Neural progenitor cell (in vitro differentiated cells): Measurements from ENCODE around the gene ZDHHC17. TPM values are rescaled to one million over a fixed set of nuclear protein-coding genes. Genes with fewer than 3 reads are reported as not detected.

Source experiments
- DNase-seq: peaks from one replicate; pipeline ENCODE4 v3.0.0-alpha.2; 2016; ENCODE audit warnings: low spot score
- H2AFZ ChIP-seq: fragments of 200-600 bp; sonication (generic); replicated peaks from 2 replicates; pipeline ENCODE4 v1.6.1; 2016; ENCODE audit warnings: antibody characterized with exemption
- H3F3A ChIP-seq: fragments of 200-600 bp; sonication (generic); 2 replicates; pipeline ENCODE4 v1.6.1; 2016; ENCODE audit warnings: antibody characterized with exemption, low read depth
- H3K27ac ChIP-seq: fragments of 200-600 bp; sonication (generic); 2 replicates; pipeline ENCODE4 v1.5.1; 2016; ENCODE audit warnings: mild to moderate bottlenecking
- H3K27me3 ChIP-seq: fragments of 200-600 bp; sonication (generic); 2 replicates; pipeline ENCODE4 v1.6.1; 2016; ENCODE audit warnings: mild to moderate bottlenecking, moderate library complexity
- H3K36me3 ChIP-seq: fragments of 200-600 bp; sonication (generic); 2 replicates; pipeline ENCODE4 v1.5.1; 2016
- H3K4me1 ChIP-seq: fragments of 200-600 bp; sonication (generic); 2 replicates; pipeline ENCODE4 v1.6.1; 2016; ENCODE audit warnings: mixed run types
- H3K4me2 ChIP-seq: fragments of 200-600 bp; sonication (generic); 2 replicates; pipeline ENCODE4 v1.6.1; 2016
- H3K4me3 ChIP-seq: fragments of 200-600 bp; sonication (generic); 2 replicates; pipeline ENCODE4 v1.5.1; 2016
- H3K79me2 ChIP-seq: fragments of 200-600 bp; sonication (generic); 2 replicates; pipeline ENCODE4 v1.6.1; 2016; ENCODE audit warnings: low read depth
- H3K9ac ChIP-seq: fragments of 200-600 bp; sonication (generic); 2 replicates; pipeline ENCODE4 v1.6.1; 2016
- H3K9me3 ChIP-seq: fragments of 200-600 bp; sonication (generic); 2 replicates; pipeline ENCODE4 v1.5.1; 2016; ENCODE audit warnings: low read depth
- H4K20me1 ChIP-seq: fragments of 200-600 bp; sonication (generic); 2 replicates; pipeline ENCODE4 v1.6.1; 2016; ENCODE audit warnings: low read depth
- H3K27ac Mint-ChIP-seq: 3 replicates; pipeline ENCODE4 v1.8.0; 2021; ENCODE audit warnings: mixed read lengths
- H3K27me3 Mint-ChIP-seq: 2 replicates; pipeline ENCODE4 v1.8.0; 2022; ENCODE audit warnings: low read depth, mild to moderate bottlenecking, inconsistent platforms, moderate library complexity, mixed read lengths; ENCODE audit not compliant: insufficient read depth
- H3K36me3 Mint-ChIP-seq: 3 replicates; pipeline ENCODE4 v1.8.0; 2021; ENCODE audit warnings: mixed read lengths
- H3K4me1 Mint-ChIP-seq: 3 replicates; pipeline ENCODE4 v1.8.0; 2021; ENCODE audit warnings: mixed read lengths
- H3K4me3 Mint-ChIP-seq: 3 replicates; pipeline ENCODE4 v1.8.0; 2021; ENCODE audit warnings: mild to moderate bottlenecking, moderate library complexity, mixed read lengths
- H3K9me3 Mint-ChIP-seq: 3 replicates; pipeline ENCODE4 v1.8.0; 2020; ENCODE audit warnings: mixed read lengths
- CTCF ChIP-seq: fragments of 200-600 bp; sonication (generic); IDR thresholded peaks from 2 replicates; pipeline ENCODE4 v1.5.1; 2017; ENCODE audit warnings: antibody characterized with exemption, mild to moderate bottlenecking
- EZH2 ChIP-seq: fragments of 200-600 bp; sonication (generic); IDR thresholded peaks from 2 replicates; pipeline ENCODE4 v1.6.1; 2017; ENCODE audit warnings: antibody characterized with exemption, mild to moderate bottlenecking, moderate library complexity
- EZH2phosphoT487 ChIP-seq: fragments of 200-600 bp; sonication (generic); IDR thresholded peaks from 2 replicates; pipeline ENCODE4 v1.6.1; 2017; ENCODE audit warnings: antibody characterized with exemption
- total RNA-seq: library from RNA; depleted of rRNA; stranded (reverse); fragments of >200 nt; gene quantifications from 2 replicates; pipeline ENCODE4 v1.2.3, GENCODE V29; 2015; ENCODE audit warnings: low replicate concordance

The ZDHHC17 gene
- total RNA-seq, 1 donor from 2014 or later, result 99.1 TPM

- Histone ChIP-seq H3K4me2 (no peak overlapping the region), H3K9ac (no peak overlapping the region), H3K9me3 (no peaks in the 10 kb centered on the region), H3F3A (no peaks in the 10 kb centered on the region), H3K79me2 (peaks cover 47% of the 10 kb centered on the region), H3K27me3 (no peaks in the 10 kb centered on the region), H2AFZ (no peak overlapping the region), H3K4me3 (no peak overlapping the region), H3K4me1 (no peaks in the 10 kb centered on the region), H4K20me1 (peaks cover 6% of the 10 kb centered on the region), H3K27ac (no peak overlapping the region), H3K36me3 (peaks cover 35% of the 10 kb centered on the region)
- Mint-ChIP-seq H3K9me3 (peaks cover 25% of the 10 kb centered on the region), H3K27me3 (no peaks in the 10 kb centered on the region), H3K4me1 (no peaks in the 10 kb centered on the region), H3K27ac (no peak overlapping the region), H3K4me3 (no peak overlapping the region), H3K36me3 (peaks cover 32% of the 10 kb centered on the region)
- TF ChIP-seq EZH2phosphoT487 (no peak), EZH2 (no peak), CTCF (no peak)
- no peak for DNase-seq
Observed at GRCh38 chr12:76804435-76804976, 40.6 kb downstream of the ZDHHC17 start.

GRCh38 chr12:76810671-76811419 lies 46.9 kb downstream of the ZDHHC17 start:
- H3F3A ChIP-seq, result no peaks in the 10 kb centered on the region
- Mint-ChIP-seq H3K27ac (peak overlapping the region; percentile 51), H3K36me3 (peaks cover 6% of the 10 kb centered on the region), H3K9me3 (no peaks in the 10 kb centered on the region), H3K4me3 (no peak overlapping the region), H3K27me3 (no peaks in the 10 kb centered on the region), H3K4me1 (no peaks in the 10 kb centered on the region)
- DNase-seq, result peak; percentile 5
- H3K4me3 ChIP-seq, result no peak overlapping the region
- H3K36me3 ChIP-seq, result peaks cover 19% of the 10 kb centered on the region
- H3K9ac ChIP-seq, result no peak overlapping the region
- peak overlapping the region; percentile 47 for H3K27ac ChIP-seq
- no peak for TF ChIP-seq EZH2phosphoT487
- TF ChIP-seq CTCF, result no peak
- TF ChIP-seq EZH2, result no peak
- no peak overlapping the region for H2AFZ ChIP-seq
- H3K4me2 ChIP-seq, result no peak overlapping the region
- no peaks in the 10 kb centered on the region for H4K20me1 ChIP-seq
- no peaks in the 10 kb centered on the region for H3K9me3 ChIP-seq
- peaks cover 4% of the 10 kb centered on the region for H3K4me1 ChIP-seq
- no peaks in the 10 kb centered on the region for H3K79me2 ChIP-seq
- no peaks in the 10 kb centered on the region for H3K27me3 ChIP-seq

DNA sequence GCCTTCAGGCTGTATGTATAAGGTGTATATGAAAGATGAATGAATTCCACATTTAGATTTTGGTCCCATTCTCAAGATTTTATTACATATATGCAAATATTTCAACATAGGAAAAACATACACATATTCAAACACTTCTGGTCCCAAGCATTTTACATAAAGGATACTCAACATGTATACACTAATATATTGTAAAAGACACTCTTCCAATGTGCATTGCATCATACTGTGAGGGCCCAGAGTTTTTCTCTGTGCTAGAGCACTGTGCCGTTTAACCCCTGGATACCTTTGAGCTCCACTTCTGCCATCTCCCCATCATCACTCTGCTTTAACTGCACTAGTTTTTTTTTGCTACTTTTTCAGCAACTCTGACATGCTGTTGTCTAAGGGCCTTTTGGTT lies 48.1 kb downstream of the ZDHHC17 start:
- Histone ChIP-seq H3K27me3 (no peaks in the 10 kb centered on the region), H3K4me3 (no peak overlapping the region), H3K36me3 (peaks cover 24% of the 10 kb centered on the region), H3K9me3 (no peaks in the 10 kb centered on the region), H3F3A (no peaks in the 10 kb centered on the region), H3K9ac (no peak overlapping the region), H3K79me2 (no peaks in the 10 kb centered on the region), H3K4me1 (peaks cover 4% of the 10 kb centered on the region), H4K20me1 (no peaks in the 10 kb centered on the region), H3K27ac (no peak overlapping the region), H3K4me2 (no peak overlapping the region), H2AFZ (no peak overlapping the region)
- TF ChIP-seq CTCF, result no peak
- TF ChIP-seq EZH2, result no peak
- no peak for TF ChIP-seq EZH2phosphoT487
- Mint-ChIP-seq H3K27ac (no peak overlapping the region), H3K4me1 (no peaks in the 10 kb centered on the region), H3K36me3 (peaks cover 6% of the 10 kb centered on the region), H3K27me3 (no peaks in the 10 kb centered on the region), H3K4me3 (no peak overlapping the region), H3K9me3 (no peaks in the 10 kb centered on the region)
- no peak for DNase-seq
